GM19351 (cell line): ENCODE data around the gene MATK.

Experiments used
- ATAC-seq: cut with Tn5 transposase; IDR thresholded peaks from one replicate; pipeline ENCODE4 v1.9.1; 2021; ENCODE audit warnings: mild to moderate bottlenecking, moderate library complexity; ENCODE audit not compliant: unreplicated experiment

Gene MATK

GRCh38 chr19:3785938-3786824, at the start of gene MATK:
Gene MATK, minus strand, starts transcription at chr19:3786381. Its CDS starts 1,246 bp downstream, at chr19:3785135.
- ATAC-seq, result no peak

- ATAC-seq, result no peak
These were observed 48.9 kb upstream of the MATK start for GRCh38 chr19:3835055-3835435.

GRCh38 chr19:3834349-3835054, 48.3 kb upstream of the MATK start:
- no peak for ATAC-seq

GRCh38 chr19:3833578-3834348, 47.6 kb upstream of the MATK start:
- no peak for ATAC-seq

GRCh38 chr19:3832001-3832400, 45.8 kb upstream of the MATK start:
- no peak for ATAC-seq

GRCh38 chr19:3831601-3832000, 45.4 kb upstream of the MATK start:
- ATAC-seq, result no peak

- ATAC-seq, result no peak
These were observed 44.7 kb upstream of the MATK start for GRCh38 chr19:3830621-3831589.

- no peak for ATAC-seq
These were observed 41.1 kb upstream of the MATK start for GRCh38 chr19:3827306-3827705.

- no peak for ATAC-seq
These were observed 40.0 kb upstream of the MATK start for GRCh38 chr19:3826163-3826562.

GRCh38 chr19:3825286-3825956, 39.2 kb upstream of the MATK start:
- ATAC-seq, result no peak

- ATAC-seq, result no peak
These were observed 37.2 kb upstream of the MATK start for GRCh38 chr19:3823350-3823713.

GRCh38 chr19:3822683-3823349, 36.6 kb upstream of the MATK start:
- ATAC-seq, result no peak

- no peak for ATAC-seq
These were observed 35.7 kb upstream of the MATK start for GRCh38 chr19:3821857-3822364.

GRCh38 chr19:3821156-3821555, 35.0 kb upstream of the MATK start:
- no peak for ATAC-seq

GRCh38 chr19:3819989-3820388, 33.8 kb upstream of the MATK start:
- no peak for ATAC-seq

- ATAC-seq, result no peak
These were observed 32.7 kb upstream of the MATK start for GRCh38 chr19:3818918-3819317.

GRCh38 chr19:3818466-3818865, 32.3 kb upstream of the MATK start:
- ATAC-seq, result no peak

GRCh38 chr19:3817761-3818160, 31.6 kb upstream of the MATK start:
- no peak for ATAC-seq

- no peak for ATAC-seq
These were observed 30.5 kb upstream of the MATK start for GRCh38 chr19:3816566-3817218.
